MCF 10A (cell line): ENCODE data around the gene GRM5. TPM values are rescaled to one million over a fixed set of nuclear protein-coding genes. Genes with fewer than 3 reads are reported as not detected.

ENCODE experiments used
- BruUV-seq: library from RNA; stranded (reverse); fragments of 400-500 nt; replicated peaks from 2 replicates; lab custom pipeline; 2021; lab: Mats Ljungman, UMichigan
- CTCF ChIA-PET: fragments of 300-600 bp; sonication (Branson Sonifier 250); formaldehyde crosslinking; extraction: SDS; loops from one replicate; lab custom pipeline; 2021; ENCODE audit warnings: antibody characterized with exemption, inconsistent platforms; lab: Yijun Ruan, JAX
- POLR2A ChIA-PET: fragments of 300-600, 350-650 bp; sonication (Branson Sonifier 250); formaldehyde crosslinking; extraction: SDS; loops from one replicate; lab custom pipeline; 2020; ENCODE audit warnings: antibody characterized with exemption, inconsistent platforms; lab: Yijun Ruan, JAX
- DNase-seq: peaks from one replicate; pipeline ENCODE4 v3.0.0-alpha.2; 2018; ENCODE audit not compliant: unreplicated experiment
- H3K27ac Mint-ChIP-seq: one replicate; pipeline ENCODE4 v1.8.0; 2022; ENCODE audit warnings: mild to moderate bottlenecking, low read depth, mixed read lengths; ENCODE audit not compliant: unreplicated experiment
- H3K27me3 Mint-ChIP-seq: one replicate; pipeline ENCODE4 v1.8.0; 2022; ENCODE audit warnings: mixed read lengths; ENCODE audit not compliant: insufficient read depth, unreplicated experiment
- H3K36me3 Mint-ChIP-seq: one replicate; pipeline ENCODE4 v1.8.0; 2022; ENCODE audit warnings: mild to moderate bottlenecking, moderate library complexity, mixed read lengths; ENCODE audit not compliant: insufficient read depth, unreplicated experiment
- H3K4me1 Mint-ChIP-seq: one replicate; pipeline ENCODE4 v1.8.0; 2022; ENCODE audit warnings: mixed read lengths; ENCODE audit not compliant: insufficient read depth, unreplicated experiment
- H3K4me3 Mint-ChIP-seq: one replicate; pipeline ENCODE4 v1.8.0; 2022; ENCODE audit warnings: mild to moderate bottlenecking, moderate library complexity, mixed read lengths; ENCODE audit not compliant: unreplicated experiment
- H3K9me3 Mint-ChIP-seq: one replicate; pipeline ENCODE4 v1.8.0; 2022; ENCODE audit warnings: mixed read lengths; ENCODE audit not compliant: unreplicated experiment
- intact Hi-C: fragments of 100-400 bp; cut with micrococcal nuclease; formaldehyde crosslinking; loops from 2 replicates; pipeline ENCODE4 v1.14.1; 2022
- total RNA-seq: library from RNA; stranded (reverse); gene quantifications from 2 replicates; pipeline ENCODE4 v1.2.3, GENCODE V29; 2022
- TF ChIP-seq, protein P1 (sequence below): fragments of 200-600 bp; IDR thresholded peaks from one replicate; pipeline ENCODE4 v1.8.0; 2022; ENCODE audit warnings: antibody characterized with exemption, mild to moderate bottlenecking; ENCODE audit not compliant: unreplicated experiment

Gene GRM5
- total RNA-seq, 1 experiment from 2014 or later = not detected

GRCh38 chr11:88655196-88655595, 410.6 kb downstream of the GRM5 start:
- BruUV-seq = no TSS peak
- no peaks in the 10 kb centered on the region for H3K9me3 Mint-ChIP-seq
- intact Hi-C loops = no loop called here
- H3K4me1 Mint-ChIP-seq = peaks cover 6% of the 10 kb centered on the region
- no peaks in the 10 kb centered on the region for H3K36me3 Mint-ChIP-seq
- POLR2A ChIA-PET = no interaction called here
- CTCF ChIA-PET = no interaction called here
- H3K4me3 Mint-ChIP-seq = no peak overlapping the region
- H3K27ac Mint-ChIP-seq = no peak overlapping the region
- no peak for DNase-seq
- H3K27me3 Mint-ChIP-seq = peaks cover 32% of the 10 kb centered on the region
- TF ChIP-seq, protein P1, sequence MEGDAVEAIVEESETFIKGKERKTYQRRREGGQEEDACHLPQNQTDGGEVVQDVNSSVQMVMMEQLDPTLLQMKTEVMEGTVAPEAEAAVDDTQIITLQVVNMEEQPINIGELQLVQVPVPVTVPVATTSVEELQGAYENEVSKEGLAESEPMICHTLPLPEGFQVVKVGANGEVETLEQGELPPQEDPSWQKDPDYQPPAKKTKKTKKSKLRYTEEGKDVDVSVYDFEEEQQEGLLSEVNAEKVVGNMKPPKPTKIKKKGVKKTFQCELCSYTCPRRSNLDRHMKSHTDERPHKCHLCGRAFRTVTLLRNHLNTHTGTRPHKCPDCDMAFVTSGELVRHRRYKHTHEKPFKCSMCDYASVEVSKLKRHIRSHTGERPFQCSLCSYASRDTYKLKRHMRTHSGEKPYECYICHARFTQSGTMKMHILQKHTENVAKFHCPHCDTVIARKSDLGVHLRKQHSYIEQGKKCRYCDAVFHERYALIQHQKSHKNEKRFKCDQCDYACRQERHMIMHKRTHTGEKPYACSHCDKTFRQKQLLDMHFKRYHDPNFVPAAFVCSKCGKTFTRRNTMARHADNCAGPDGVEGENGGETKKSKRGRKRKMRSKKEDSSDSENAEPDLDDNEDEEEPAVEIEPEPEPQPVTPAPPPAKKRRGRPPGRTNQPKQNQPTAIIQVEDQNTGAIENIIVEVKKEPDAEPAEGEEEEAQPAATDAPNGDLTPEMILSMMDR = no peak

- BruUV-seq = no TSS peak
- intact Hi-C loops = no loop called here
- H3K27ac Mint-ChIP-seq = no peak overlapping the region
- H3K27me3 Mint-ChIP-seq = peaks cover 21% of the 10 kb centered on the region
- TF ChIP-seq, protein P1 = no peak
- no peaks in the 10 kb centered on the region for H3K9me3 Mint-ChIP-seq
- H3K4me3 Mint-ChIP-seq = no peak overlapping the region
- POLR2A ChIA-PET = no interaction called here
- no peaks in the 10 kb centered on the region for H3K36me3 Mint-ChIP-seq
- CTCF ChIA-PET = no interaction called here
- no peak for DNase-seq
- no peaks in the 10 kb centered on the region for H3K4me1 Mint-ChIP-seq
Measured at GRCh38 chr11:88651556-88651955, 414.2 kb downstream of the GRM5 start.

GRCh38 chr11:88644724-88645123, 421.1 kb downstream of the GRM5 start:
- POLR2A ChIA-PET = no interaction called here
- intact Hi-C loops = no loop called here
- Mint-ChIP-seq H3K27me3 (peaks cover 35% of the 10 kb centered on the region), H3K4me3 (no peak overlapping the region), H3K4me1 (no peaks in the 10 kb centered on the region), H3K27ac (no peak overlapping the region), H3K9me3 (no peaks in the 10 kb centered on the region), H3K36me3 (no peaks in the 10 kb centered on the region)
- CTCF ChIA-PET = interaction anchor here (0.6 kb wide), 1 partner anchor 1248 kb away, joined by 4 read pairs; no protein-coding TSS in a partner anchor
- no TSS peak for BruUV-seq
- TF ChIP-seq, protein P1 = no peak
- DNase-seq = no peak

DNA sequence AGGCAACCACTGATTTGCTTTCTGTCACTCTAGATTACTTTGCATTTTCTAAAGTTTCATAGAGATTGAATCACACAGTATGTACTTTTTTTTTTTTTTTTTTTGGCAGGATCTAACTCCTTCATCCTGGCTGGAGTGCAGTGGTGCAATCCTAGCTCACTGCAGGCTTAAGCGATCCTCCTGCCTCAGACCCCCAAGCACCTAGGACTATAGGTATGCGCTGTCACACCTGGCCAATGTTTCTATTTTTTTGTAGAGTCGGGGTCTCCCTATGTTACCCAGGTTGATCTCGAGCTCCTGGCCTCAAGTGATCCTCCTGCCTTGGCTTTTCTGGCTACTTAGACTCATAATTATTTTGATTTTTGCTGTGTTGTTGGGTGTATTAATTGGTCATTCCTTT, 433.6 kb downstream of the GRM5 start:
- POLR2A ChIA-PET = interaction anchor here (1.3 kb wide), 1 partner anchor 10 kb away, joined by 5 read pairs; no protein-coding TSS in a partner anchor
- no peak overlapping the region for H3K4me3 Mint-ChIP-seq
- H3K36me3 Mint-ChIP-seq = no peaks in the 10 kb centered on the region
- intact Hi-C loops = no loop called here
- H3K27ac Mint-ChIP-seq = no peak overlapping the region
- CTCF ChIA-PET = interaction anchor here (1.0 to 1.1 kb wide), 2 partner anchors 9 to 255 kb away, joined by 3 read pairs; no protein-coding TSS in a partner anchor
- H3K27me3 Mint-ChIP-seq = no peaks in the 10 kb centered on the region
- H3K4me1 Mint-ChIP-seq = no peaks in the 10 kb centered on the region
- no TSS peak for BruUV-seq
- DNase-seq = no peak
- TF ChIP-seq, protein P1 = no peak
- no peaks in the 10 kb centered on the region for H3K9me3 Mint-ChIP-seq
